A204.1 (cell line): ENCODE data around the gene SRRM1.
"Not testable (repeated sequence)": the region's sequence is repeated elsewhere in the genome, so short reads cannot be mapped to it uniquely, and the experiment has no call there.

ENCODE experiments used
- FAIRE-seq: peaks from 2 replicates; lab custom pipeline; 2012; peaks lifted over from hg19 to GRCh38; lab: Jason Lieb, UNC

Gene SRRM1

GRCh38 chr1:24643363-24644099 is 429 bp downstream of the SRRM1 start:
- FAIRE-seq = no peak

GRCh38 chr1:24644100-24644384 is 940 bp downstream of the SRRM1 start:
- no peak for FAIRE-seq

GRCh38 chr1:24648919-24649318 is 5.8 kb downstream of the SRRM1 start:
- no peak for FAIRE-seq

DNA sequence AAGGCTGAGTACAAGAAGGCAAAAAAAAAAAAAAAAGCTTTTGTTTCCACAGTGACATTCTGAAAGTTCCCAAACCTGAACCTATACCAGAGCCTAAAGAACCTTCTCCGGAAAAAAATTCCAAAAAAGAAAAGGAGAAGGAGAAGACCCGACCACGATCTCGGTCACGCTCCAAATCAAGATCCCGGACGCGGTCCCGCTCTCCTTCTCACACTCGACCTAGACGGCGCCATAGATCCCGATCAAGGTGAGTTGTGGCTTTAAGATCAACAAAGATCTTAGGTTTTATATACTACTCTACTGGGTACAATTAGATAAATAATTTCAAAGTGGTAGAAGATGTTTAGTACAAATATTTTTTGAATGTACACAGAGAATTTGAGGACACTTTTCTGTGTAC is 9.3 kb downstream of the SRRM1 start:
- FAIRE-seq = no peak

GRCh38 chr1:24654010-24654409 is 10.9 kb downstream of the SRRM1 start:
- no peak for FAIRE-seq

DNA sequence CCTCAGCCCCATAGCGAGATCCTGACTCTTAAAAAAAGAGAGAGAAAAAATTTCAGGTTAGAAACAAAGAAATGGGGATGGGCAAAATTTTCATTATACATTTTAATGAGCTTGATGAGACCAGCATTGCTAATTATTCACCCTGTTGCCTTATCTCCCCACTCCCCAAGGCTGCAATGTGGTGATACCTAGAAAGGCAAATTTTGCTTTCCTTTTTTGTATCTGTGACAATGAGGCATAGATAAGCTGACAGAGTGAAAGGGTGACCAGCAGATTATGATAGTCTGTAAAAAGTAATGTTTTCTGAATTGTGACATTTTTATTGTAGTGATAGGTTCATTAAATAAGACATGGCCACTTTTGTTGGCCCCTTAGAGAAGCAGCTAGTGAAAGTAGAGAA is 12.9 kb downstream of the SRRM1 start:
- FAIRE-seq = no peak

DNA sequence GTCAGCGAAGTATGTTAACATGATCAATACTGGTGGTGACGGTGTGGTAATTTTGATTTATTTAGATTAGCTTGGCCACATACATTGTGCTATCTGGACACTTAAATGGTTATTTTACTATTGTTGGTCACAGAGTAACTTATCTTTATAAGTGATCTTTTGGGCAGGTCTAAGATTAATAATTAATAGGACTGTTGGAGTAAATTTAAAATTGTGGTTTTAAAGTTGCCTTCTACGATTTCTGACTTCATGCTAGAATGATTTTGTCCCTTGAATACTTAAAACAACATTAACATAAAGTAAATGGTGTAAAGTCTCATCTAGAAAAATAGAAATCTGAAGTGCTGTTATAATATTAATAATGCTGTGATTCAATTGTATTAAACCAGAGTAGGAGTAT is 14.7 kb downstream of the SRRM1 start:
- FAIRE-seq = no peak

GRCh38 chr1:24659166-24659904 is 16.2 kb downstream of the SRRM1 start:
- no peak for FAIRE-seq

DNA sequence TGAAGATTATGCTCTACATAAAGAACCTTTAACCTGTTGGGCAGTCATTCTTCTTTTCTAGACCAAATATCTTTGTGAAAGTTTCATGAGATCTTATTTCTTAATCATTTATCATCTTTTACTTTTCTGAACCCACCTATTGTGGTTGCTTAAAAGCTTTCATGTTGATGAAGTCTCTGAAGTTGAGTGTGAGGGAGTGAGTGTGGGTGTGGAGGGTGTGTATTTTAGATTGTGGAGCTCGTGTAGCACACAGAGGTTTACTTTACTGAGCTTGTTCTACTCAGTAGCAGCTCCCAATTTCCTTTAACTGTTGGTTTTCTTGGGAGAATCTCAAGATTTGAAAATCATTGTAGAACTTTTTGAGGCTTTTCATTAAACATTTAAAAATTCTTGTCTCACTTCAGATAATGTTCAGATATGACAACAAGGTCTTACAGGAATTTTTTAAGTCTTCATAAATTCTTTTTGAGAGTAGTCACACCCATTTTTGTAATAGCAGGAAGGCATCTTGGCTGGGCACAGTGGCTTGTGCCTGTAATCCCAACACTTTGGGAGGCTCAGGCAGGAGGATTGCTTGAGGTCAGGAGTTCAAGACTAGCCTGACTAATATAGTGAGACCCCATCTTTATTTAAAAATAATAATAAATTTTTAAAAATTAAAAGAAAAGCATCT is 17.0 kb downstream of the SRRM1 start:
- no peak for FAIRE-seq

GRCh38 chr1:24664507-24665033 is 21.5 kb downstream of the SRRM1 start:
- no peak for FAIRE-seq

- FAIRE-seq = no peak
These were observed 23.7 kb downstream of the SRRM1 start for GRCh38 chr1:24666794-24667193.

- not testable (repeated sequence) for FAIRE-seq
These were observed 28.3 kb downstream of the SRRM1 start for GRCh38 chr1:24671372-24671771.

GRCh38 chr1:24672686-24673085 is 29.6 kb downstream of the SRRM1 start:
- not testable (repeated sequence) for FAIRE-seq

- no peak for FAIRE-seq
These were observed 30.2 kb downstream of the SRRM1 start for GRCh38 chr1:24673341-24673740.

GRCh38 chr1:24678421-24678820 is 35.3 kb downstream of the SRRM1 start:
- FAIRE-seq = not testable (repeated sequence)

DNA sequence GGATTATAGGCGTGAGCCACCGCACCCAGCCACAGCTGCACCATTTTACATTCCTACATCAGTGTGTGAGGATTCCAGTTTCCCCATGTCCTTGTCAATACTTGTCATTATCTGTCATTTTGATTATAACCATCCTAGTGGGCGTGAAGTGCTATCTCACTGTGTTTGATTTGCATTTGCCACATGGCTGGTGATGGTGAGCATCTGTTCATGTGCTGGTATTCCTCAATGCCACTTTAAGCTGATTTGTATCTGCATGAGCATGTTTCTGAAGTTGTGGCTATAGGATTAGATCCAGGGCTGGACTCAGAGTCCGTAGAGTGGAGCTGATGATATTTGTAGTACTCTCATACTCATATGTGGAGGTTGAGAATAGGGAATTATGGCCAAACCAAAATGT is 36.6 kb downstream of the SRRM1 start:
- FAIRE-seq = no peak

DNA sequence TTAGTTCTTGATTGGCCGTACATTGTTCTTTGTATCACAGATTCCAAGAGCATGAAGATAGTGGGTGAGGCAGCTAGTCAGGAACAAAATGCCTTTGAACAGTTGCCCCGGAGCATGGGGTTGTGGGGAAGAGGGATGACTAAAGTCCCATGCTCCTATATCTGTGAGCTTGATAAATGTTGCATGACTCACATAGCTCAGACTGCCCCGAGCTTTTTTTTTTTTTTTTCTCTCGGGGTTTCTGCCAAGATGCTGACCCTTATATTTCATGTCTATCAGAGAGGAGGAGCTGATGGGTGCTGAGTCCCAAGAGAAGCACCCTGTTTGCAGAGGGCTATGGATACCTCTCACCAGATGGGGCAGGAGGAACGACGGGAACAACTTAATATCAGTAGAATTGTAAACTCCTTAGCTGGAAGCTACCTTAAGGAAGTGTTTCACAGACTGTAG is 40.6 kb downstream of the SRRM1 start:
- FAIRE-seq = no peak

DNA sequence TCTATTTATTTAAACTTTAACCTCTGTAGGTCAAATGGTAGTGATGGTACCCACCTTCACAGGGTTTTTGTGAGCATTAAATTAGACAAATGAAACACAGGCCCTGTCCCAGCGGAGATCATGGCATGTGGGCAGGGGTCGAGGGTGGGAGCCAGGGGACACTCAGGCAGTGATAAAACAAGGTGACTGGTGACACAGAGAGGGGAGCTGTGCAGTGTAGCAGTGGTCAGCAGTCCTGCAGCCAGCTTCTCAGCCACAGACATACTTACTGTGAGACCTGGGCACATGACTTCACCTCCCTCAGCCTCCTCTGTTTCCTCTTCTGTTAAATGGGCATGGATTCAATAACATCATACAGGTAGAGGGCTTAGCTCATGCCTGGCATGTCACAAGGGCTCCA is 44.9 kb downstream of the SRRM1 start:
- FAIRE-seq = no peak

- no peak for FAIRE-seq
These were observed 45.6 kb downstream of the SRRM1 start for GRCh38 chr1:24688621-24689195.

DNA sequence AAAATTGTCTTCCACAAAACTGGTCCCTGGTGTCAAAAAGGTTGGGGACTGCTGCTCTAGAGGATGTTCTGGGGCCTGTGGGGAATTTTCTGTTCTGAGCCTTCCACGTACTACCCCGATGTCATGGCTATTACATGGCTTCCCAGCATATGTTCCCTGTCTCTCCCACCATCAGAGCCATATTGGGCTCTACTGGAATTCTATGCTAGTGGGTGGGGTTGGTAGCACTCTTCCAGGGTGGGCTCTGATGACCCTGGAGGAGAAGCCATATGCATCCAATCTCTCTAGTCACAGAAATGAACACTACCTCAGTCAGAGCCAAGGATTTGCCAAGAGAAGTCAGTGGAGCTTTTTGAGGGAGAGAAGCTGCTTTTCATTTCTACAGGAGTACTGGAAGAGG is 47.9 kb downstream of the SRRM1 start:
- FAIRE-seq = no peak

- FAIRE-seq = no peak
These were observed 49.4 kb downstream of the SRRM1 start for GRCh38 chr1:24692351-24692980.

GRCh38 chr1:24693827-24694379 is 50.8 kb downstream of the SRRM1 start:
- FAIRE-seq = no peak
